Measurements from ENCODE around the gene RNF8. TPM values are rescaled to one million over a fixed set of nuclear protein-coding genes. Genes with fewer than 3 reads are reported as not detected.

Gene RNF8
- total and polyA plus RNA-seq, 5 donors from 2014 or later = 12.2 to 21.9 (median 15.1) TPM

- peak within 1 kb of the TSS; percentile 92 for H3K27ac ChIP-seq (ENCODE audit: insufficient read depth, low read length, poor library complexity, severe bottlenecking)
- H3K36me3 Mint-ChIP-seq = peaks cover 20% of the 10 kb centered on the region
- H3K4me1 ChIP-seq (ENCODE audit: control insufficient read depth, insufficient read depth, low read length, poor library complexity, severe bottlenecking) = peaks cover 27% of the 10 kb centered on the region
- ATAC-seq (ENCODE audit: low read depth in 2 of 2) = peak; percentile 88
- peaks cover 0 to 5% (median 0%) of the 10 kb centered on the region in 7 donors for H3K9me3 Mint-ChIP-seq
- H3K4me3 Mint-ChIP-seq = peak within 1 kb of the TSS; percentile 95 to 97 (median 96)
- peaks cover 8% of the 10 kb centered on the region for H3K27me3 Mint-ChIP-seq
- H3K4me1 Mint-ChIP-seq = peaks cover 17 to 54% (median 36%) of the 10 kb centered on the region in 4 donors
- H3K4me3 ChIP-seq (ENCODE audit: low read depth, low read length) = peak within 1 kb of the TSS; percentile 93
- DNase-seq = peak; percentile 94 to 96 (median 95)
- H3K36me3 ChIP-seq (ENCODE audit: control insufficient read depth, insufficient read depth, low read length) = peaks cover 24% of the 10 kb centered on the region
- H3K27ac Mint-ChIP-seq = peak within 1 kb of the TSS; percentile 95 to 97 (median 97)
- H3K27me3 ChIP-seq (ENCODE audit: control insufficient read depth, insufficient read depth, low read length) = peaks cover 5% of the 10 kb centered on the region
- no peaks in the 10 kb centered on the region for H3K9me3 ChIP-seq (ENCODE audit: control insufficient read depth in 2 of 2, low read length in 2 of 2)
These were observed 79.3 kb downstream of the RNF8 start, which contains the start of gene CMTR1 for GRCh38 chr6:37432916-37433656. Gene CMTR1 (plus strand): TSS chr6:37433221. CDS start chr6:37435630, 2,409 bp downstream.

DNA sequence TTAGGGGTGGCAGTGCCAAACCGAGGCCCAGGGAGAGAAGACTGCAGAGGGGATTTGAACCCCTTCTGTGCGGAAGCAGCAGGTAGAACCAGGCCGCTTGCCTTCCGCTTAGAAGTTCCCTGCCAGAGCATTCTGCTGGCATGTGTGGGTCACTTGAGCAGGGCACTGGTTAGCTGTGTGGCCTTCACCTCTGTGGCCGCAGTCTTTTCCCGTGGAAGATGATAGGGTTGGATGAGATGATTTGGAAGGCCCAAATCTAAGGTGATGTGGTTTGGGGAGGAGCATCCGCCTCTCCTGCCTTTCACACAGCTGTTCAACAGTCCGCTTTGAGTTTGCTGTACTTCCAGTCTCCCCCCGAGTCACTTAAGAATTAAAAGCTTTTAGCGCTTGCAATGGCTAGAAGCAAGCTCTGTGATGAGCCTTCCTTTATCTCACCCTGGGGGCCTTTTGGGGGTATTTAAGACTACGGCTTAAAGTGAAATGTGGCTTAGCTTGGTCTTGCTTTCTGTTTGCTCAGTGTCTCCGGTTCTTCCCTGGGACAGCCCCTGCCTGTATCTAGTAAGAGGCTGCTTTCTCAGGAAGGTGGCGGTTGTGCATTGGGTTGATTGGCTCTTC lies 80.0 kb downstream of the RNF8 start:
- H3K27me3 ChIP-seq (ENCODE audit: control insufficient read depth, insufficient read depth, low read length) = peaks cover under 1% of the 10 kb centered on the region
- ATAC-seq (ENCODE audit: low read depth in 2 of 2) (peak; percentile 30 to 31), DNase-seq (peak; percentile 9 to 73 (median 42))
- H3K9me3 ChIP-seq (ENCODE audit: control insufficient read depth in 2 of 2, low read length in 2 of 2) = no peaks in the 10 kb centered on the region
- peaks cover 0 to 4% (median 0%) of the 10 kb centered on the region in 7 donors for H3K9me3 Mint-ChIP-seq
- H3K4me3 ChIP-seq (ENCODE audit: low read depth, low read length) = peak overlapping the region; percentile 93
- peaks cover 8% of the 10 kb centered on the region for H3K27me3 Mint-ChIP-seq
- peaks cover 27% of the 10 kb centered on the region for H3K4me1 ChIP-seq (ENCODE audit: control insufficient read depth, insufficient read depth, low read length, poor library complexity, severe bottlenecking)
- H3K36me3 Mint-ChIP-seq = peaks cover 25% of the 10 kb centered on the region
- H3K4me3 Mint-ChIP-seq = peak overlapping the region; percentile 95 to 97 (median 96)
- peaks cover 30% of the 10 kb centered on the region for H3K36me3 ChIP-seq (ENCODE audit: control insufficient read depth, insufficient read depth, low read length)
- peak overlapping the region; percentile 95 to 97 (median 97) for H3K27ac Mint-ChIP-seq
- peaks cover 20 to 58% (median 41%) of the 10 kb centered on the region in 4 donors for H3K4me1 Mint-ChIP-seq
- H3K27ac ChIP-seq (ENCODE audit: insufficient read depth, low read length, poor library complexity, severe bottlenecking) = peak overlapping the region; percentile 92

- Histone ChIP-seq H3K4me3 (ENCODE audit: low read depth, low read length) (peak overlapping the region; percentile 34), H3K27me3 (ENCODE audit: control insufficient read depth, insufficient read depth, low read length) (no peaks in the 10 kb centered on the region), H3K36me3 (ENCODE audit: control insufficient read depth, insufficient read depth, low read length) (peaks cover 43% of the 10 kb centered on the region), H3K9me3 (ENCODE audit: control insufficient read depth in 2 of 2, low read length in 2 of 2) (no peaks in the 10 kb centered on the region), H3K4me1 (ENCODE audit: control insufficient read depth, insufficient read depth, low read length, poor library complexity, severe bottlenecking) (peaks cover 27% of the 10 kb centered on the region), H3K27ac (ENCODE audit: insufficient read depth, low read length, poor library complexity, severe bottlenecking) (no peak overlapping the region)
- H3K9me3 Mint-ChIP-seq = no peaks in the 10 kb centered on the region
- H3K27ac Mint-ChIP-seq = peak overlapping the region in 2 of 3 donors; percentile 29 to 61
- H3K36me3 Mint-ChIP-seq = peaks cover 32% of the 10 kb centered on the region
- DNase-seq = no peak
- H3K27me3 Mint-ChIP-seq = peaks cover 8% of the 10 kb centered on the region
- ATAC-seq (ENCODE audit: low read depth in 2 of 2) = no peak
- peaks cover 22 to 64% (median 49%) of the 10 kb centered on the region in 4 donors for H3K4me1 Mint-ChIP-seq
- peak overlapping the region; percentile 81 to 97 (median 96) for H3K4me3 Mint-ChIP-seq
These were observed 81.6 kb downstream of the RNF8 start for GRCh38 chr6:37435373-37435772.

DNA sequence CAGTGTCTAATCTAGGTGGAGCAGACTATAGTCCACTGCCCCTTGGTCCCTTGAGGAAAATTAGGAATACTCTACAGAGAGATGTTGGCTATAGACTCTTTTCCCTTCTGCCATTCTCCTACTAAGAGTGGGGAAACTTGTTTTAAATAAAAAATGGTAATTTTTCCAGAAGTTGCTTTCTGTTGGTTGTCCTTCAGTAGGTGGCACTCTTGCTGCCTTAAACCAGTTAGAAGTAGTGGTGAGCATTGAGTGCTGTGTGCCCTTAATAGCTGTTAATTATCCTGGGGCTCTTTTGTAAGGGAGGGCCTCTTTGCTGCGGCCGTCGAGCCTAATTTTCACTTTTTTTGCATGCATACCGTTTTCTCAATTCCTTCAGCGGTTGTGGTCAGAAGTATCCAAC lies 82.0 kb downstream of the RNF8 start:
- Mint-ChIP-seq H3K27ac (peak overlapping the region in 2 of 3 donors; percentile 29 to 61), H3K27me3 (peaks cover 8% of the 10 kb centered on the region), H3K4me1 (peaks cover 22 to 68% (median 52%) of the 10 kb centered on the region in 4 donors), H3K36me3 (peaks cover 32% of the 10 kb centered on the region), H3K9me3 (no peaks in the 10 kb centered on the region), H3K4me3 (peak overlapping the region; percentile 49 to 95 (median 79))
- H3K27me3 ChIP-seq (ENCODE audit: control insufficient read depth, insufficient read depth, low read length) = no peaks in the 10 kb centered on the region
- no peak for DNase-seq
- no peak overlapping the region for H3K4me3 ChIP-seq (ENCODE audit: low read depth, low read length)
- H3K4me1 ChIP-seq (ENCODE audit: control insufficient read depth, insufficient read depth, low read length, poor library complexity, severe bottlenecking) = peaks cover 27% of the 10 kb centered on the region
- H3K9me3 ChIP-seq (ENCODE audit: control insufficient read depth in 2 of 2, low read length in 2 of 2) = no peaks in the 10 kb centered on the region
- no peak for ATAC-seq (ENCODE audit: low read depth in 2 of 2)
- peaks cover 47% of the 10 kb centered on the region for H3K36me3 ChIP-seq (ENCODE audit: control insufficient read depth, insufficient read depth, low read length)
- H3K27ac ChIP-seq (ENCODE audit: insufficient read depth, low read length, poor library complexity, severe bottlenecking) = no peak overlapping the region

- Mint-ChIP-seq H3K36me3 (peaks cover 35% of the 10 kb centered on the region), H3K9me3 (no peaks in the 10 kb centered on the region), H3K4me1 (peaks cover 26 to 75% (median 54%) of the 10 kb centered on the region in 4 donors), H3K27ac (no peak overlapping the region), H3K27me3 (peaks cover 1% of the 10 kb centered on the region), H3K4me3 (peak overlapping the region in 1 of 4 donors; percentile 51)
- Histone ChIP-seq H3K36me3 (ENCODE audit: control insufficient read depth, insufficient read depth, low read length) (peaks cover 54% of the 10 kb centered on the region), H3K27me3 (ENCODE audit: control insufficient read depth, insufficient read depth, low read length) (no peaks in the 10 kb centered on the region), H3K27ac (ENCODE audit: insufficient read depth, low read length, poor library complexity, severe bottlenecking) (no peak overlapping the region), H3K4me3 (ENCODE audit: low read depth, low read length) (no peak overlapping the region), H3K4me1 (ENCODE audit: control insufficient read depth, insufficient read depth, low read length, poor library complexity, severe bottlenecking) (peaks cover 26% of the 10 kb centered on the region), H3K9me3 (ENCODE audit: control insufficient read depth in 2 of 2, low read length in 2 of 2) (no peaks in the 10 kb centered on the region)
- ATAC-seq (ENCODE audit: low read depth in 2 of 2) (no peak), DNase-seq (no peak)
These were observed 85.1 kb downstream of the RNF8 start for GRCh38 chr6:37438930-37439329.

GRCh38 chr6:37441651-37442050 lies 87.9 kb downstream of the RNF8 start:
- peaks cover 66% of the 10 kb centered on the region for H3K36me3 ChIP-seq (ENCODE audit: control insufficient read depth, insufficient read depth, low read length)
- no peaks in the 10 kb centered on the region for H3K27me3 ChIP-seq (ENCODE audit: control insufficient read depth, insufficient read depth, low read length)
- Mint-ChIP-seq H3K27me3 (no peaks in the 10 kb centered on the region), H3K27ac (peak overlapping the region; percentile 51 to 95 (median 91)), H3K4me3 (peak overlapping the region in 1 of 4 donors; percentile 73), H3K4me1 (peaks cover 24 to 62% (median 46%) of the 10 kb centered on the region in 4 donors), H3K9me3 (no peaks in the 10 kb centered on the region), H3K36me3 (peaks cover 43% of the 10 kb centered on the region)
- peak overlapping the region; percentile 71 for H3K27ac ChIP-seq (ENCODE audit: insufficient read depth, low read length, poor library complexity, severe bottlenecking)
- no peak for ATAC-seq (ENCODE audit: low read depth in 2 of 2)
- DNase-seq = no peak
- H3K9me3 ChIP-seq (ENCODE audit: control insufficient read depth in 2 of 2, low read length in 2 of 2) = no peaks in the 10 kb centered on the region
- H3K4me1 ChIP-seq (ENCODE audit: control insufficient read depth, insufficient read depth, low read length, poor library complexity, severe bottlenecking) = peaks cover 10% of the 10 kb centered on the region
- no peak overlapping the region for H3K4me3 ChIP-seq (ENCODE audit: low read depth, low read length)

- DNase-seq (peak in 2 of 3 donors; percentile 20 to 55), ATAC-seq (ENCODE audit: low read depth in 2 of 2) (peak; percentile 12 to 60)
- peak overlapping the region; percentile 80 for H3K4me3 ChIP-seq (ENCODE audit: low read depth, low read length)
- H3K4me1 Mint-ChIP-seq = peaks cover 24 to 54% (median 43%) of the 10 kb centered on the region in 4 donors
- no peaks in the 10 kb centered on the region for H3K9me3 ChIP-seq (ENCODE audit: control insufficient read depth in 2 of 2, low read length in 2 of 2)
- H3K27me3 Mint-ChIP-seq = no peaks in the 10 kb centered on the region
- peak overlapping the region; percentile 71 for H3K27ac ChIP-seq (ENCODE audit: insufficient read depth, low read length, poor library complexity, severe bottlenecking)
- no peaks in the 10 kb centered on the region for H3K9me3 Mint-ChIP-seq
- peaks cover 10% of the 10 kb centered on the region for H3K4me1 ChIP-seq (ENCODE audit: control insufficient read depth, insufficient read depth, low read length, poor library complexity, severe bottlenecking)
- peak overlapping the region; percentile 95 for H3K27ac Mint-ChIP-seq
- H3K36me3 ChIP-seq (ENCODE audit: control insufficient read depth, insufficient read depth, low read length) = peaks cover 68% of the 10 kb centered on the region
- H3K4me3 Mint-ChIP-seq = peak overlapping the region; percentile 73 to 92 (median 90)
- H3K36me3 Mint-ChIP-seq = peaks cover 42% of the 10 kb centered on the region
- H3K27me3 ChIP-seq (ENCODE audit: control insufficient read depth, insufficient read depth, low read length) = no peaks in the 10 kb centered on the region
These were observed 88.8 kb downstream of the RNF8 start for GRCh38 chr6:37442416-37443215.
